ENCODE measurements around the gene RHBDL3.

Gene RHBDL3

GRCh38 chr17:32356378-32356743 lies 90.7 kb downstream of the RHBDL3 start:
- FAIRE-seq (no peak), DNase-seq (ENCODE audit: low spot score) (no peak)

GRCh38 chr17:32356750-32357149 lies 91.1 kb downstream of the RHBDL3 start:
- FAIRE-seq = no peak
- DNase-seq (ENCODE audit: low spot score) = no peak

- DNase-seq (ENCODE audit: low spot score) = no peak
- FAIRE-seq = no peak
These were observed 92.0 kb downstream of the RHBDL3 start for GRCh38 chr17:32357615-32358014.

GRCh38 chr17:32361270-32361669 lies 95.6 kb downstream of the RHBDL3 start:
- no peak for DNase-seq (ENCODE audit: low spot score)
- no peak for FAIRE-seq

- DNase-seq (ENCODE audit: low spot score) (no peak), FAIRE-seq (no peak)
These were observed 104.8 kb downstream of the RHBDL3 start for GRCh38 chr17:32370426-32370825.

Measured in RCC 7860 (cell line).